GM12878 (cell line): Measurements from ENCODE around the gene RAD51B. TPM values are rescaled to one million over a fixed set of nuclear protein-coding genes. Genes with fewer than 3 reads are reported as not detected.

ENCODE experiments used
- ATAC-seq: fragments of 200-7000 bp; cut with Tn5 transposase; 3 replicates; pipeline ENCODE4 v1.9.1; 2020; ENCODE audit warnings: mild to moderate bottlenecking, moderate library complexity
- BruUV-seq: library from RNA; stranded (reverse); fragments of 400-500 nt; replicated peaks from 2 replicates; lab custom pipeline; 2021; lab: Mats Ljungman, UMichigan
- CTCF ChIA-PET: fragments of 300-600 bp; sonication (Branson Sonifier 250); formaldehyde crosslinking; extraction: SDS; loops from one replicate; lab custom pipeline; 2021; ENCODE audit warnings: inconsistent platforms; lab: Yijun Ruan, JAX
- POLR2A ChIA-PET: fragments of 350-600 bp; formaldehyde crosslinking; extraction: SDS; loops from one replicate; lab custom pipeline; 2021; ENCODE audit warnings: inconsistent platforms; lab: Charles Lee
- RAD21 ChIA-PET: fragments of 300-600 bp; sonication (Branson Sonifier 250); formaldehyde crosslinking; loops from one replicate; lab custom pipeline; 2023; ENCODE audit warnings: antibody characterized with exemption; ENCODE audit not compliant: unreplicated experiment; lab: Charles Lee
- SMC1A ChIA-PET: fragments of 300-600 bp; sonication (Branson Sonifier 250); formaldehyde crosslinking; loops from one replicate; lab custom pipeline; 2023; ENCODE audit not compliant: unreplicated experiment, uncharacterized antibody; lab: Charles Lee
- DNase-seq: peaks from one replicate; pipeline ENCODE4 v3.0.0-alpha.2; 2011; ENCODE audit warnings: low read depth, low spot score
- FAIRE-seq: peaks from 3 replicates; lab custom pipeline; 2011; peaks lifted over from hg19 to GRCh38; lab: Jason Lieb, UNC
- H2AFZ ChIP-seq: 2 replicates; pipeline ENCODE4 v1.6.0; 2011; ENCODE audit warnings: low read depth, low read length, control low read depth; ENCODE audit not compliant: control insufficient read depth
- H3K27ac ChIP-seq: 2 replicates; pipeline ENCODE4 v1.5.1; 2011; ENCODE audit warnings: control low read depth; ENCODE audit not compliant: control insufficient read depth, insufficient read depth
- H3K27me3 ChIP-seq, 2 experiments: replicated peaks in 1 of 2; 2 replicates each; pipeline versions ENCODE4 v1.6.0 to v1.6.1; 2011; ENCODE audit warnings: low read length in 1 of 2; ENCODE audit not compliant: control insufficient read depth in 2 of 2, insufficient read depth in 2 of 2
- H3K36me3 ChIP-seq, 2 experiments: 2 replicates each; pipeline ENCODE4 v1.5.1; 2011; ENCODE audit warnings: low read length in 1 of 2; ENCODE audit not compliant: control insufficient read depth in 2 of 2, insufficient read depth in 2 of 2
- H3K4me1 ChIP-seq: 2 replicates; pipeline ENCODE4 v1.6.1; 2011; ENCODE audit warnings: mild to moderate bottlenecking, low read length, moderate library complexity, mixed read lengths; ENCODE audit not compliant: control insufficient read depth, insufficient read depth
- H3K4me2 ChIP-seq: 2 replicates; pipeline ENCODE4 v1.6.0; 2011; ENCODE audit warnings: control low read depth; ENCODE audit not compliant: control insufficient read depth, insufficient read depth
- H3K4me3 ChIP-seq: fragments of 200-600 bp; sonication (generic); 2 replicates; pipeline ENCODE4 v1.5.1; 2016
- H3K79me2 ChIP-seq: 2 replicates; pipeline ENCODE4 v1.6.0; 2011; ENCODE audit warnings: low read length; ENCODE audit not compliant: control insufficient read depth, insufficient read depth
- H3K9ac ChIP-seq: 2 replicates; pipeline ENCODE4 v1.8.0; 2011; ENCODE audit warnings: low read length, control low read depth, mixed read lengths; ENCODE audit not compliant: control insufficient read depth, insufficient read depth
- H3K9me3 ChIP-seq: replicated peaks from 3 replicates; pipeline ENCODE4 v1.5.1; 2011; ENCODE audit warnings: mild to moderate bottlenecking, low read length; ENCODE audit not compliant: control insufficient read depth, insufficient read depth
- H4K20me1 ChIP-seq: 2 replicates; pipeline ENCODE4 v1.6.0; 2011; ENCODE audit not compliant: control insufficient read depth, insufficient read depth
- ATF2 ChIP-seq: IDR thresholded peaks from 2 replicates; pipeline ENCODE4 v1.6.1; 2012; ENCODE audit warnings: low read length, inconsistent platforms
- ATF7 ChIP-seq: fragments of 450-650 bp; IDR thresholded peaks from 2 replicates; pipeline ENCODE4 v1.6.1; 2016; ENCODE audit warnings: low read depth, mild to moderate bottlenecking
- BCL11A ChIP-seq: IDR thresholded peaks from 2 replicates; pipeline ENCODE4 v1.6.1; 2011; ENCODE audit warnings: low read depth, low read length
- CBX5 ChIP-seq: sonication (generic); IDR thresholded peaks from 2 replicates; pipeline ENCODE4 v1.6.1; 2016; ENCODE audit warnings: low read depth, moderate library complexity, mild to moderate bottlenecking, inconsistent platforms
- CEBPB ChIP-seq, 2 experiments: fragments of 150-350 bp in 1 of 2; IDR thresholded peaks; 2 replicates each; pipeline ENCODE4 v1.6.1; 2012 to 2014; ENCODE audit warnings: low read depth in 2 of 2, low read length in 2 of 2, borderline replicate concordance in 1 of 2, inconsistent platforms in 1 of 2
- ESRRA ChIP-seq: IDR thresholded peaks from 2 replicates; pipeline ENCODE4 v1.6.1; 2012; ENCODE audit warnings: mild to moderate bottlenecking, low read length, improper control_type of control experiment
- ETV6 ChIP-seq, 2 experiments: fragments of 450-650 bp in 1 of 2; IDR thresholded peaks in 1 of 2; conservative IDR thresholded peaks in 1 of 2; 2 replicates each; pipeline ENCODE4 v1.6.1; 2014; ENCODE audit warnings: antibody characterized with exemption in 1 of 2, borderline replicate concordance in 1 of 2, low read depth in 1 of 2, mild to moderate bottlenecking in 1 of 2, moderate library complexity in 1 of 2
- FOXK2 ChIP-seq: fragments of 450-650 bp; IDR thresholded peaks from 2 replicates; pipeline ENCODE4 v1.6.1; 2017; ENCODE audit warnings: mild to moderate bottlenecking, moderate library complexity
- FOXM1 ChIP-seq: IDR thresholded peaks from 2 replicates; pipeline ENCODE4 v1.6.1; 2012; ENCODE audit warnings: low read depth, mild to moderate bottlenecking, inconsistent platforms, low read length, moderate library complexity
- MAX ChIP-seq: IDR thresholded peaks from 2 replicates; pipeline ENCODE4 v1.6.1; 2012; ENCODE audit warnings: low read depth, low read length, improper control_type of control experiment
- MTA3 ChIP-seq: IDR thresholded peaks from 2 replicates; pipeline ENCODE4 v1.6.1; 2012; ENCODE audit warnings: low read length, inconsistent platforms, borderline replicate concordance
- NKRF ChIP-seq: fragments of 450-650 bp; conservative IDR thresholded peaks from 2 replicates; pipeline ENCODE4 v1.6.1; 2017; ENCODE audit warnings: mild to moderate bottlenecking, moderate library complexity
- NR2F1 ChIP-seq: fragments of 450-650 bp; conservative IDR thresholded peaks from 2 replicates; pipeline ENCODE4 v1.6.1; 2017; ENCODE audit warnings: mild to moderate bottlenecking
- POU2F2 ChIP-seq: IDR thresholded peaks from 3 replicates; pipeline ENCODE4 v1.6.1; 2011; ENCODE audit warnings: low read depth, mild to moderate bottlenecking, low read length, borderline replicate concordance
- RBBP5 ChIP-seq: fragments of 200-600 bp; sonication (generic); conservative IDR thresholded peaks from 2 replicates; pipeline ENCODE4 v1.6.1; 2016
- SIX5 ChIP-seq: IDR thresholded peaks from 2 replicates; pipeline ENCODE4 v1.6.1; 2011; ENCODE audit warnings: mild to moderate bottlenecking, low read depth, low read length, moderate library complexity; ENCODE audit not compliant: severe bottlenecking
- SMAD5 ChIP-seq: IDR thresholded peaks from 2 replicates; pipeline ENCODE4 v1.6.1; 2016; ENCODE audit warnings: antibody characterized with exemption, low read depth
- ZNF217 ChIP-seq: fragments of 450-650 bp; IDR thresholded peaks from 2 replicates; pipeline ENCODE4 v1.6.1; 2017; ENCODE audit warnings: antibody characterized with exemption, mild to moderate bottlenecking
- ZNF24 ChIP-seq: fragments of 450-650 bp; IDR thresholded peaks from 2 replicates; pipeline ENCODE4 v1.6.1; 2017; ENCODE audit warnings: antibody characterized with exemption, mild to moderate bottlenecking
- WGBS: methylation state at CpG from one replicate; pipeline ENCODE4 v1.1.6; 2016; ENCODE audit warnings: low lambda C conversion rate; ENCODE audit not compliant: insufficient replicate concordance, insufficient coverage; ENCODE audit errors: missing lambda C conversion rate; 5-methylcytosine and 5-hydroxymethylcytosine counted together
- in situ Hi-C: fragments of 300-500 bp; cut with MboI; formaldehyde crosslinking; loops from 9 replicates; pipeline ENCODE4 v1.14.3; 2018; ENCODE audit warnings: mixed read lengths
- intact Hi-C: fragments of 100-400 bp; cut with micrococcal nuclease; formaldehyde crosslinking; loops from one replicate; pipeline ENCODE4 v1.14.2; 2022; ENCODE audit not compliant: unreplicated experiment
- polyA plus RNA-seq, 11 experiments: library from polyadenylated mRNA; depleted of rRNA in 4 of 11; unstranded in 6 of 11; stranded (reverse) in 5 of 11; fragments of >200 nt; fragmentation: Nextera tagmentation in 4 of 11; fragmentation: Illumina TruSeq in 1 of 11; extraction: Ambion mirVana in 4 of 11; extraction: Trizol in 1 of 11; gene quantifications; 1 replicate in 1 of 11; 2 replicates in 10 of 11; pipeline versions ENCODE4 v1.2.1 to v1.2.3, GENCODE V29; 2011 to 2016; ENCODE audit warnings: inconsistent platforms in 2 of 11, missing spikeins in 2 of 11, low read depth in 1 of 11
- total RNA-seq, 4 experiments: library from RNA; depleted of rRNA in 3 of 4; stranded (reverse); fragments of >200 nt in 3 of 4; fragmentation: Illumina TruSeq in 1 of 4; extraction: Trizol in 1 of 4; gene quantifications; 2 replicates each; pipeline versions ENCODE4 v1.2.1 to v1.2.3, GENCODE V29; 2013 to 2021

Gene RAD51B
- total and polyA plus RNA-seq, 10 of the 15 experiments (the other 5 are each of a cell fraction or from before 2014, with no cell fraction given), result 9.8 to 26.8 (median 21.3) TPM

GRCh38 chr14:68316078-68316868, 496.7 kb downstream of the RAD51B start (continued):
- no peak for TF ChIP-seq MAX
- no peak for TF ChIP-seq ESRRA

- H3K27ac ChIP-seq, result no peak overlapping the region
- RAD21 ChIA-PET, result interaction anchor here (0.7 to 5.2 kb wide), 12 partner anchors 8 to 66 kb away, joined by 3 to 25 read pairs (median 5); no protein-coding TSS in a partner anchor
- no TSS peak for BruUV-seq
- no peaks in the 10 kb centered on the region for H4K20me1 ChIP-seq
- no peaks in the 10 kb centered on the region for H3K79me2 ChIP-seq
- POLR2A ChIA-PET, result interaction anchor here (0.6 to 3.1 kb wide), 5 partner anchors 9 to 67 kb away, joined by 3 to 19 read pairs (median 3); no protein-coding TSS in a partner anchor
- SMC1A ChIA-PET, result interaction anchor here (0.7 to 12.5 kb wide), 20 partner anchors 10 to 551 kb away, joined by 3 to 151 read pairs (median 5); no protein-coding TSS in a partner anchor
- in situ Hi-C loops, result no loop called here
- FAIRE-seq (no peak), ATAC-seq (peak; percentile 46), DNase-seq (no peak)
- intact Hi-C loops, result no loop called here
- H3K4me3 ChIP-seq, result no peak overlapping the region
- H3K9ac ChIP-seq, result no peak overlapping the region
- 40% methylated on average over 3 of the region's 3 CpGs for WGBS
- H2AFZ ChIP-seq, result no peak overlapping the region
- CTCF ChIA-PET, result interaction anchor here (0.7 to 4.8 kb wide), 7 partner anchors 10 to 508 kb away, joined by 3 to 22 read pairs (median 4); no protein-coding TSS in a partner anchor
- H3K4me2 ChIP-seq, result no peak overlapping the region
- peaks cover 65% of the 10 kb centered on the region for H3K4me1 ChIP-seq
- H3K36me3 ChIP-seq, result no peaks in the 10 kb centered on the region
- no peaks in the 10 kb centered on the region for H3K27me3 ChIP-seq
- no peaks in the 10 kb centered on the region for H3K9me3 ChIP-seq
- no peak for TF ChIP-seq RBBP5
- TF ChIP-seq FOXK2, result no peak
- TF ChIP-seq CEBPB (IDR thresholded peaks at IDR 0.05; ENCODE audit: borderline replicate concordance in 1 of 2, low read depth in 2 of 2, low read length in 2 of 2), result 0 out of 4 replicates have a peak, but pooled peaks of 1 of the 2 experiments have one; percentile 12
- 0 out of 4 replicates have a peak, but pooled peaks of 1 of the 2 experiments have one; percentile 44 for TF ChIP-seq ETV6 (conservative IDR thresholded peaks at IDR 0.05 in 1 of 2, IDR thresholded peaks at IDR 0.05 in 1 of 2; ENCODE audit: borderline replicate concordance in 1 of 2, low read depth in 1 of 2)
- no peak for TF ChIP-seq POU2F2
- no peak for TF ChIP-seq SMAD5
- peak; percentile 51; the same call in 1 of the 2 replicates for TF ChIP-seq NR2F1
- TF ChIP-seq ATF2, result peak; percentile 77
- TF ChIP-seq FOXM1, result peak; percentile 58; the same call in 1 of the 2 replicates
- TF ChIP-seq CBX5, result 0 out of 2 replicates have a peak, but pooled peaks have one; percentile 37
- no peak for TF ChIP-seq ZNF24
- peak; percentile 95 for TF ChIP-seq ATF7
- TF ChIP-seq BCL11A, result 0 out of 2 replicates have a peak, but pooled peaks have one; percentile 19
- TF ChIP-seq SIX5, result no peak
- TF ChIP-seq ESRRA, result no peak
- no peak for TF ChIP-seq MTA3
- TF ChIP-seq ZNF217, result no peak
- no peak for TF ChIP-seq NKRF
These were observed 497.7 kb downstream of the RAD51B start for GRCh38 chr14:68317239-68317638.
